Adipocyte (in vitro differentiated cells): ENCODE data around the gene CTAG1A.
"Not testable (repeated sequence)": the region's sequence is repeated elsewhere in the genome, so short reads cannot be mapped to it uniquely, and the experiment has no call there.

Source experiments
- DNase-seq: peaks from one replicate; pipeline ENCODE4 v3.0.0-alpha.2; 2015; ENCODE audit warnings: low read depth
- H3K27me3 ChIP-seq: replicated peaks from 2 replicates; pipeline ENCODE4 v1.7.0; 2013; ENCODE audit warnings: mild to moderate bottlenecking, low read length, moderate library complexity; ENCODE audit not compliant: control insufficient read depth, insufficient read depth
- H3K36me3 ChIP-seq: 2 replicates; pipeline ENCODE4 v1.7.0; 2013; ENCODE audit warnings: low read length, mild to moderate bottlenecking, moderate library complexity; ENCODE audit not compliant: control insufficient read depth, insufficient read depth, severe bottlenecking
- H3K4me1 ChIP-seq: 2 replicates; pipeline ENCODE4 v1.7.0; 2013; ENCODE audit warnings: mild to moderate bottlenecking, low read length, moderate library complexity; ENCODE audit not compliant: control insufficient read depth, insufficient read depth
- H3K4me3 ChIP-seq: 2 replicates; pipeline ENCODE4 v1.7.0; 2013; ENCODE audit warnings: mild to moderate bottlenecking, low read length, moderate library complexity
- H3K9ac ChIP-seq: 2 replicates; pipeline ENCODE4 v1.7.0; 2013; ENCODE audit warnings: mild to moderate bottlenecking, low read length, moderate library complexity
- H3K9me3 ChIP-seq: 2 replicates; pipeline ENCODE4 v1.7.0; 2013; ENCODE audit warnings: mild to moderate bottlenecking, low read length, moderate library complexity; ENCODE audit not compliant: control insufficient read depth

The CTAG1A gene

DNA sequence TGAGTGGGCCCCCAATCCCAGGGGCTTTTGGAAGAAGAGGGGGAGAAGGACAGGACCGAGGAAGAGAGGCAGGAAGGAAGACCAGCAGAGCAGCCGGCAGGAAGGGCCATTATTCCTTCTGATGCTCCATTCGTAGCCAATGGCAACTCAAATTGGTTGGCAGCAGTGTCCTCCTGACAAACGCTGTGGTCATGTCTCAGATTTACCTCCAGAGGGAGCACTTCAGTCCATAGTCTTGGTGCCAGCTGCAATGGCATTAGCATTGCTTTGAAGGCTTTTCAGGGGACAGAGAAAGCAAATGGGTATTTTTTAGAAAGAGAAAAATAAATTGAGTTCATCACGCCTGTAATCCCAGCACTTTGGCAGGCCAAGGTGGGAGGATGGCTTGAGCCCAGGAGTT lies 44.0 kb downstream of the CTAG1A start:
- H3K4me1 ChIP-seq, H3K4me3 ChIP-seq, H3K27me3 ChIP-seq, H3K36me3 ChIP-seq, DNase-seq, H3K9ac ChIP-seq, H3K9me3 ChIP-seq: not testable (repeated sequence)

GRCh38 chrX:154630949-154631348 lies 46.0 kb downstream of the CTAG1A start:
- not testable (repeated sequence) for H3K36me3 ChIP-seq, H3K4me1 ChIP-seq, H3K9ac ChIP-seq, H3K4me3 ChIP-seq, H3K9me3 ChIP-seq, H3K27me3 ChIP-seq, DNase-seq

- H3K4me3 ChIP-seq, DNase-seq, H3K9ac ChIP-seq, H3K9me3 ChIP-seq, H3K4me1 ChIP-seq, H3K27me3 ChIP-seq, H3K36me3 ChIP-seq: not testable (repeated sequence)
Measured at GRCh38 chrX:154633661-154634060, 48.7 kb downstream of the CTAG1A start.
